Measurements from ENCODE around the gene C11orf52. TPM values are rescaled to one million over a fixed set of nuclear protein-coding genes. Genes with fewer than 3 reads are reported as not detected.
A peak's percentile ranks its signal among the peaks of the same experiment; 100 is the strongest.

The C11orf52 gene
- total and polyA plus RNA-seq, 2 donors (not counting 3 experiments of a cell fraction or from before 2014, with no cell fraction given): 0.31 to 0.76 TPM

DNA sequence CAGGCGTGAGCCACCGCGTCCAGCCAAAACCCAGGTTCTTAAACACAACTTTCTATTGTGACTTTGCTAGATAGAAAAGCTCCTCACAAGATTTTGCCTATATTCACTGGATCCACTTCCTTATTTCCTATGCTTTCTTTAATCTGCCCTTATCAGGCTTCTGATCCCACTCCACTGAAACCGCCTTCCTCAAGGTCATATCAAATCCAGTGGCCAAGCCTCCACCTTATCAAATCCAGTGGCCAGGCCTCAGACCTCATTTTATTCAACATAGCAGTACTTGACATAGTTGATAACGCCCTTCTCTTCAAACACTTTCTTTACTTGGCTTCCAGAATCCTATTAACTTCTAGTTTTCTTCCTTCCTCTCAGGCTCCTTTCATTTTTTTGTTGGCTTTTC, 48.0 kb downstream of the C11orf52 start:
- Histone ChIP-seq H3K4me2 (ENCODE audit: insufficient read depth, low read length) (peak overlapping the region; percentile 14), H3K9me1 (replicated peaks; ENCODE audit: control insufficient read depth, extremely low read depth, insufficient read depth, low read length) (no peaks in the 10 kb centered on the region), H3K27me3 (ENCODE audit: control insufficient read depth in 2 of 2, insufficient read depth in 2 of 2, low read length in 2 of 2) (no peaks in the 10 kb centered on the region), H2AFZ (ENCODE audit: low read depth, low read length) (no peak overlapping the region), H3K79me2 (ENCODE audit: control insufficient read depth, insufficient read depth, low read length) (no peaks in the 10 kb centered on the region), H3K27ac (ENCODE audit: insufficient read depth, low read depth, low read length) (no peak overlapping the region), H4K20me1 (replicated peaks; ENCODE audit: control insufficient read depth, extremely low read depth, insufficient read depth, low read length) (no peaks in the 10 kb centered on the region), H3K4me3 (replicated peaks in 1 of 3; ENCODE audit: insufficient read depth in 1 of 3, low read depth in 1 of 3, low read length in 3 of 3) (no peak overlapping the region), H3K4me1 (ENCODE audit: control insufficient read depth, extremely low read depth, insufficient read depth, low read length) (peaks cover 16% of the 10 kb centered on the region), H3K36me3 (ENCODE audit: control insufficient read depth in 2 of 2, extremely low read depth in 1 of 2, insufficient read depth in 2 of 2, low read length in 2 of 2) (no peaks in the 10 kb centered on the region), H3K9me3 (replicated peaks; ENCODE audit: control insufficient read depth, insufficient read depth, low read length) (no peaks in the 10 kb centered on the region), H3K9ac (replicated peaks; ENCODE audit: extremely low read depth, insufficient read depth, low read length) (no peak overlapping the region)
- no peak for DNase-seq (ENCODE audit: low read depth, low spot score)
- BruUV-seq (replicated peaks): no TSS peak
- dilution Hi-C loops (cut with MboI; ENCODE audit: extremely low pct_ligation_motif_present, low sequenced_read_pairs) (no loop called here), intact Hi-C loops (cut with micrococcal nuclease) (no loop called here)
- TF ChIP-seq MYC (IDR thresholded peaks at IDR 0.05; ENCODE audit: low read depth, low read length): no peak
- no peak for TF ChIP-seq POLR2AphosphoS5 (IDR thresholded peaks at IDR 0.05; ENCODE audit: insufficient read depth, low read depth, low read length)
- no peak for TF ChIP-seq GATA2 (IDR thresholded peaks at IDR 0.05; ENCODE audit: insufficient read depth, insufficient read length, low read depth, low read length)
- no peak for TF ChIP-seq FOS (IDR thresholded peaks at IDR 0.05; ENCODE audit: borderline replicate concordance, insufficient read depth, low read length)
- TF ChIP-seq POLR2A (IDR thresholded peaks at IDR 0.05; ENCODE audit: low read depth, low read length): no peak
- TF ChIP-seq, protein P1, sequence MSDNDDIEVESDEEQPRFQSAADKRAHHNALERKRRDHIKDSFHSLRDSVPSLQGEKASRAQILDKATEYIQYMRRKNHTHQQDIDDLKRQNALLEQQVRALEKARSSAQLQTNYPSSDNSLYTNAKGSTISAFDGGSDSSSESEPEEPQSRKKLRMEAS (IDR thresholded peaks at IDR 0.05; ENCODE audit: insufficient read depth, insufficient read length): no peak
- TF ChIP-seq EZH2 (IDR thresholded peaks at IDR 0.05; ENCODE audit: borderline replicate concordance, low read depth, low read length, severe bottlenecking): no peak
- TF ChIP-seq, protein P2, sequence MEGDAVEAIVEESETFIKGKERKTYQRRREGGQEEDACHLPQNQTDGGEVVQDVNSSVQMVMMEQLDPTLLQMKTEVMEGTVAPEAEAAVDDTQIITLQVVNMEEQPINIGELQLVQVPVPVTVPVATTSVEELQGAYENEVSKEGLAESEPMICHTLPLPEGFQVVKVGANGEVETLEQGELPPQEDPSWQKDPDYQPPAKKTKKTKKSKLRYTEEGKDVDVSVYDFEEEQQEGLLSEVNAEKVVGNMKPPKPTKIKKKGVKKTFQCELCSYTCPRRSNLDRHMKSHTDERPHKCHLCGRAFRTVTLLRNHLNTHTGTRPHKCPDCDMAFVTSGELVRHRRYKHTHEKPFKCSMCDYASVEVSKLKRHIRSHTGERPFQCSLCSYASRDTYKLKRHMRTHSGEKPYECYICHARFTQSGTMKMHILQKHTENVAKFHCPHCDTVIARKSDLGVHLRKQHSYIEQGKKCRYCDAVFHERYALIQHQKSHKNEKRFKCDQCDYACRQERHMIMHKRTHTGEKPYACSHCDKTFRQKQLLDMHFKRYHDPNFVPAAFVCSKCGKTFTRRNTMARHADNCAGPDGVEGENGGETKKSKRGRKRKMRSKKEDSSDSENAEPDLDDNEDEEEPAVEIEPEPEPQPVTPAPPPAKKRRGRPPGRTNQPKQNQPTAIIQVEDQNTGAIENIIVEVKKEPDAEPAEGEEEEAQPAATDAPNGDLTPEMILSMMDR (IDR thresholded peaks at IDR 0.05; ENCODE audit: extremely low read depth in 1 of 2, insufficient read depth in 1 of 2, low read depth in 1 of 2, low read length in 2 of 2): no peak
- no peak for TF ChIP-seq JUN (IDR thresholded peaks at IDR 0.05; ENCODE audit: borderline replicate concordance, insufficient read depth, insufficient read length, low read depth)
- FAIRE-seq: no peak
- ChIA-PET POLR2A (no interaction called here), CTCF (interaction anchor here (1.1 kb wide), 1 partner anchor 10 kb away, joined by 3 read pairs; no protein-coding TSS in a partner anchor)
